ENCODE data around the gene RAB8B.

The RAB8B gene

DNA sequence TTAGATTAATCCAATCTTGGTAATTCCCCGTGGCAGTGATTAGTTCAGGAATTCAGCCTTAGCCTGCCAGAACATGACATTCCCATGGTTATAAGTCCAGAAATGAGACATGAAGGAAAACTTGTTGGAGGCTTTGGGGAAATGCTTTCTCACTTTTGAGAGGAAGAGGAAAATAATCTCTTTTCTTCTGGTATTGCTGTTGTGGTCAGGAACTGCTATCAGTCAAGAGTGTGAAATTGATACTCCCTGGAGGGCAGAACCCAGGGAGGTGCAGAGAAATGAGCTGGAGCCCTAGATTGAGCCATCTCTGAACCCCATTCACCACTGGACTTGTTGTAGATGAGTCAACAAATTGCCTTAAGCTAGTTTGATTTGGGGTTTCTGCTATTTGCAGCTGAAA lies 49.4 kb downstream of the RAB8B start:
- DNase-seq: no peak

DNA sequence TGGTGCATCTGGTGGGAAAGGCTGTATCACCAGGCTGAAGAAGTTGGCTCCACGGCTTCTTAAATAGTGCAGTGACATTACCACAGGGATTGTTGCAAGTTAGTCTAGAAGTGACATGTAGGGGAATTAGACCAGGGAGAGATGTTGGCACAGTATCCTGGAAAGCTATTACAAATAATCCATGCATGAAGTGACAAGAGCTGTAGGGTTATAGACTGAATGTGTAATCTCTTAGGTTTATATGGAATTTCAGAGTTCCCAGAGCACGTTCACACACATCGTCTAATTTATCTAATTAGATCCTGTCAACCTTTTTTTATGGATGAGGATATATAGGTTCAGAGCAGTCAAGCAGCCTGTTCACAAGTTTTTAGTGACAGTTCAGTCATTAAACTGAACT lies 50.7 kb downstream of the RAB8B start:
- no peak for DNase-seq

GRCh38 chr15:63241316-63241715 lies 51.9 kb downstream of the RAB8B start:
- no peak for DNase-seq

DNA sequence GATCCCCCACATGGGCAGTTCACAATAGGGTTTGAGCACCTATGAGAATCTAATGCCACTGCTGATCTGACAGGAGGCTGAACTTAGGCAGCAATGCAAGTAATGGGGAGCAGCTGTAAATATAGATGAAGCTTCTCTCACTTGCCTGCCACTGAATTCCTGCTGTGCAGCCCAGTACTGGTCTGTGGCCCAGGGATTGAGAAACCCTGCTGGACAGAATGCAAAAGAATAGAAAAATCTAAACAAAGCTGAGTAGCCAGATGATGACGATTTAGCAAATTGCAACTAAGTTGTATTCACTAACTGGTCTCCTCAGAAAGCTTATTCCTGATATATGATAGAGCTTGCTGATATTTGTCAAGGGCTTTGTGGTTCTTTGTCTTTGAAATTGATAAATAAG lies 53.7 kb downstream of the RAB8B start:
- no peak for DNase-seq

DNA sequence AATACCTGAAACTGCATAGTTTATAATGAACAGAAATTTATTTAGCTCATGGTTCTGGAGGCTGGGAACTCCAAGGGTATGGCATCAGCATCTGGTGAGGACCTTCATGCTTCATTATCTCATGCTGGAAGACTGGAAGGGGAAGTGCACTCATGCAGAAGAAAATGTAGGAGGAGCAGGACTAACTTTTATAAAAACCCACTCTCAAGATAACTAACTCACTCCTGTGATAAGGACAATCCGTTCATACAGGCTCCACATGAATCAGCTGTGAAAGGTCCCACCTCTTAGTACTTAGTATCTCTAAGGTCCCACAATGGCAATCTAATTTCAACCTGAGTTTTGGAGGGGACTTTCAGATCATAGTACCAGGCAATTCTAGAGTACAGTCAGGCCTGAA lies 54.4 kb downstream of the RAB8B start:
- no peak for DNase-seq

DNA sequence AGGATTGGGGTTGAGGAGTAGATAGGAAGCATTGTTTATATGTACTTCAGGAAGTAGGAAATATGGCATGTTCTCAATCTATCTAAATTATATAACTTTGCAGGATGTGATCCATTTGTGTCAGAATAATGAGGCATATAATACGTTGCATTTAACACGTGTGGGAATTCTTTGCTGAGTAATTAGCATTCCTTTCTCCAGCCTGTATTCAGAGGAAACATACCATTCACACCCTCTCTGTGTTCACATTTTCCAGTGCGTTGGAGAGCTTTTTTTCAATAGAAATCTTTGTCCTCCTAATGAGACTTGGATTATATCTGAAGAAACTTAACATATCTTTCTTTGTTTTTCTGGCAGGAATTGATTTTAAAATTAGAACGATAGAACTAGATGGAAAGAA lies 55.0 kb downstream of the RAB8B start:
- DNase-seq: no peak

DNA sequence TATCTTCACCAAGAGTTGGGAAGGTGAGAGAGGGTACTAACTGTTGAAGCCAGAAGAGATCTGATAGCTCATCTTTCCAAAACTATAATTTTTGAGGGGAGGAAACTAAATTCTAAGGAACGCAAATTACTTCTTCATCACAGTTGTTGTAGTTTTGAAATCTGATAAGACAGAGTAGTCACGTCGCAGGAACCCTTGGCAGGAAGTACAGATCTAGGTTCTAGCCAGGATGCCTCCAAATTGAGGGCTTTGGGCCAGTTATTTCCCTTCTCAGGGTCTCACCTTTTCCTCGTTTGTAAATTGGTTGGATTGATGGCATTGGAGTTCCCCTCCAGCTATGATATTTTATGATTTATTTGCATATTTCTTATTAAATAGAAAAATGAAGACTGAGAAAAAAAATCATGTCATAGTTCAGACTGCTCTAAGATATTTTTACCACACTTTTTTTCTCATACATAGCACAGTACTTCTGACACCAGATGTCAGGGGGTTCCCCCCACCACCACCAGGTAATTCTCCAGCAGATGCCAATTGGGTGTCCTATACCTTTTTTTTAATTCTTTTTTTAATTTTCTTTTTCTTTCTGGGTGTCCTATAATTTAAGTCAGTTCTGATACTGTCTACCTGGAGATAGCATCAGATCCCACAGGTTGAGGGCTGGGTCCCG lies 55.7 kb downstream of the RAB8B start:
- DNase-seq: no peak

GRCh38 chr15:63246691-63247469 lies 57.5 kb downstream of the RAB8B start:
- DNase-seq: no peak

DNA sequence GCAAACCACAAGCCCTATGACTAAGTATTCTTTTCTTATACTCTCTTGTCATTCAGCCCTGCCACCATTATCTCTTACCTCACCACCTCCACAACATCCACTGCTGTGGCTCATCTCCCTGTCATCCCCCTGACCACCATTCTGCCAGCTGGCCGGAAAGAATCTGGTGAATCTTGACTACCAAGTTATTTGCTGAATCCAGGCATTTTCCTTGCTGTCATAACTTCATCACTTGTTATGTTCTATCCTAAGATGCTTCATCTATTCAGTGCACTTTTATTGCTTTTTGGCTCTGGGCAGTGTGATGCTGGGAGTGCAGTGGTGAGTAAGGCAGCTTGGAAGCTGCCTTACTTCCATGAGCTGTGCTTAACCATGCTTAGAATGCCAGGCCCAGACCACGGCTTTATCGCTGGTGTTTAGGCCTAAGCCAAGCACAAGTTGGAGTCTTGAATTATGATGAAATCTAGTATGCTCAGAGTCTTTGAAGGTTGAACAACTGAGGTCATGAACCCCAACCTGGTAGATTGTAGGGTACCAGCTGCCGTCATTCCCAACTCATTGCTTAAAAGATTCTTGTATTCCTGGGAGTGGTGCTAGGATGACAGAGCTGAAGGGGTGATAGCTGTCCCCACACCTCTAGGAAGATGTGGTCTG lies 61.0 kb downstream of the RAB8B start:
- no peak for DNase-seq

DNA sequence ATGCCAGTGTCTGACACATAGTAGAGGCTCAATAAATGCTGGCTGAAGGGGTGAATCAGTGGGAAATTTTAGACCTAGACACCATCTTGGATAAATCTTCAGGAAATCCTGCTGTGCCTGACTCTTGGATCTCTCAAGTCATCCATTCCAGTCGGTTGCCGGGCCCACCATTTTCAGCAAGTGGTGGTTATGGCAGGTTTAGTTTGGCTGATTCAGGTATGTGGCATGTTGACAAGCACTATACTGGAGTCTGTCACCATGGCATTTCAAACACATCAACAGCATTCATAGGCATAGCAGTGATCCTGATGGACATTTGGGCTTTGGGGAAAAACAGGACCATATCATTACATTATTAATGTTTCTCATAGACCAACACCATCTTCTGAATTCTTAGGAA lies 62.3 kb downstream of the RAB8B start:
- DNase-seq: no peak

DNA sequence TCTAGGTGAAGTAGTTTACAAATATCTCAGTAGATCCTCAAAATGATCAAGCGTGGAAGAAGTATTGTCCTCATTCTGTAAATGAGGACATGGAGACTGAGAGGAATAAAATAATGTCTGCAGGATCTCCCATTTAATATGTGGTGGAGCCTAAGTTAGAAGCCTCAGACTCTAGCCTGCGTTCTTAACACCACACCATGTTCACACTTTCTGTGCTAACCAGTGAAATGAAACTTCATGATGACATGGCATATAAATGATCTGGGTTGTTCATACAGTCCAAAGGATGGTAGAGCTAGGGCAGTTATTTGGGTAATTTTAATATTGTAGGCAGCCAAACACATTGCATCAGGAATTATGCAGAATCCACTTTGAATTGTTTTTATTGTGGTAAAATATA lies 62.9 kb downstream of the RAB8B start:
- DNase-seq: no peak

GRCh38 chr15:63254991-63255390 lies 65.6 kb downstream of the RAB8B start:
- no peak for DNase-seq

DNA sequence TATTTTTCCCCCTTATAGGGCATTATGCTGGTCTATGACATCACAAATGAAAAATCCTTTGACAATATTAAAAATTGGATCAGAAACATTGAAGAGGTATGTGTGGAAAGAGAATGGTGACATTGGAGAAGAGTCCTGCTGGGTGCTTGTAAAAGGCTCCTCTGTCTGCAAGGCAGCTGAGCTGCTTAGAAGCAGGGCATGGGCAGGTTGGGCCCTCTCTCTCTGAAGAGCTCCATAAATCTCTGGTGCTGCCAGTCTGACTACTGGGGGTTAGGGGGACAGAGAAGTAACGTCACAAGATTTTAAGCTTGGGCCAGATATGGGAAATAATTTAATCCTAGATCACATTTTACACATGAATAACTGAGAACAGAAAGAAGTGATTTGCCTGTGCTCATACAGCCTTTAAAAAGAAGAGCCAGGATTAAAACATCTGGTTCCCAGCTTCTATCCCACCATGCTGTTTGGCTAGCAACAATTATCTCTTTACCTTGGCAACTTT lies 66.1 kb downstream of the RAB8B start:
- DNase-seq: no peak

- no peak for DNase-seq
Observed at GRCh38 chr15:63256433-63257274, 67.2 kb downstream of the RAB8B start.

DNA sequence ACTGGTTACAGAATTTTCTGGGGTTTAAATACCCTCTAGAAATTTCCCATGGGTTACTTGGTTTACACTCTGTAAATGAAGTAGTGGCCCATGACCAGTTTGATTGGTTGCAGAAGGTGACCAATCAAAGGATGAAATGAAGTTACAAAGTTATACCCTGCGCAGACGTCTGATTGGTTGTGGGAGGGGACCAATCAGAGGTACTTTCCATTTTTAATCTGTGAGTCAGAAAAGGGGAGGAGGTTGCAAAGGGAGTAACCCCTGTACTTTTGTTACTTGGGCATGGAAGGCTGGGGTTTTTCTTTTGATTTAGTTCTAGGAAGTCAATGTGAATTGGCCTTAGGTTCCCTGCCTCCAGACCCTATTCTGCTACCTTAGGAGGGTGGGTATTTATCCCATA lies 69.3 kb downstream of the RAB8B start:
- no peak for DNase-seq

DNA sequence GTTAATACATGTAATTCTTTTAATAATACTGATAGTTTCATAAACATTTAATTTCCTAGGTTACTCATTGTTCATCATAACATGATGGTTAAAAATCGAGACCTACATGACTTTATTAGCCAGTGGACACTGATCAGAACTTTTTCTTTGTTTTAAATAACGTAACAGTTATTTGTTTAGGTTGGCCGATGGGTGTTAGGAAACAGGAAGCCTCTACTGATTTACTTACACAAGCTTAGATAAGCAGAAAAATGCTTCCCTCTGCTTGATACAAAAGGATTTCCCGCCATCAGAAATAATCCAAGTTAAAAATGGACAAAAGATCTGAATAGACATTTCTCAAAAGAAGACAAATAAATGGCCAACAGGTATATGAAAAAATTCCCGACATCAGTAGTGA lies 71.4 kb downstream of the RAB8B start:
- DNase-seq: no peak

DNA sequence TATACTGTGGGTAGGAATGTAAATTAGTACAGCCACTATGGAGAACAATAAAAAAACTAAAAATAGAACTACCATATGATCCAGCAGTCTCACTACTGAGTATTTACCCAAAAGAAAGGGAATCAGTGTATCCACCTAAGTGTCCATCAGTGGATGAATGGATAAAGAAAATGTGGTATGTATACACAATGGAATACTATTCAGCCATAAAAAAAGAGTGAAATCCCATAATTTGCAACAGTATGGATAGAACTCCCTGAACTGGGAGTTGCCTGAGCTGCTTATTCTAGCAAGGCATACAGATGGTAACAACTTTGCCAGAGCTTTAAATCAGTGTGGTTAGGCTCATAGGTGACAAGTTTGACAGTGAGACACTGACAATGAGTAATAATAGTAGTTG lies 71.9 kb downstream of the RAB8B start:
- DNase-seq: no peak

GRCh38 chr15:63263519-63263918 lies 74.1 kb downstream of the RAB8B start:
- no peak for DNase-seq

GRCh38 chr15:63264688-63265293 lies 75.4 kb downstream of the RAB8B start:
- no peak for DNase-seq

- DNase-seq: no peak
Observed at GRCh38 chr15:63274427-63274826, 85.0 kb downstream of the RAB8B start.

DNA sequence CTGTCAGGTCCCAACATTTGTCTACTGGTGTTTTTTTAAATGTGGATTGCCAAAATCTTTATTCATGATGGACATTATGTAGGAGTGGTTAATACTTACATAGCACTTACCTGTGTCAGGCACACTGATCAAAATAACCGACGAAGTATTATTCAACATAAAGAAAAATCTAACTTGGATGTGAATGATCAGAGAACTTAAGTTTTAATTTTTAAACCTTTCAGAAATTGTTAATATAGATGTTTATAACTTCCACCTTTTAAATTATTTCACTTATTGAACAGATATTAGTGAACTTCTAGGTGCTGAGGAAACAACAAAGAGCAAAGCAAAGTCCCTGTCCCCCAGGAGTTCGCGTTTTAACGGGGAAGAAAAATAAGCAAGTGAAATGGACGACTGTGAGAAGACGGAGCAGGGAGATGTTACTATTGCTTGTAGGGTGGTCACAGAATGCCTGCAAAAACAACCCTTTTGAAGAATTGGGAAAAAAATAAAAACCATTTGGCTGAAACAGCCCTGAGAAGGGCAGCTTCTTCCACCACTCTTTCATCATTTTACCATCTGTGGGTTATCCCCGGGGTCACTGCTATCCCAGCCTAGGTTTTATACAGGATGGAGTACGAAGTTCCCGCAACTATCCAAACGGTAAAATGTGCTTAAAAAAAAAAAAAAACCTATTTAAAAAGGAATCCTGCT lies 87.1 kb downstream of the RAB8B start:
- DNase-seq: no peak
